SK-N-MC (cell line): ENCODE data around the gene ADCY2.

ENCODE experiments used
- EZH2 ChIP-seq: fragments of 200-600 bp; sonication (generic); IDR thresholded peaks from one replicate; pipeline ENCODE4 v1.6.1; 2017; ENCODE audit warnings: antibody characterized with exemption
- POLR2AphosphoS5 ChIP-seq: IDR thresholded peaks from 2 replicates; pipeline ENCODE4 v1.6.1; 2012; ENCODE audit warnings: mild to moderate bottlenecking, low read depth, low read length, borderline replicate concordance

DNA sequence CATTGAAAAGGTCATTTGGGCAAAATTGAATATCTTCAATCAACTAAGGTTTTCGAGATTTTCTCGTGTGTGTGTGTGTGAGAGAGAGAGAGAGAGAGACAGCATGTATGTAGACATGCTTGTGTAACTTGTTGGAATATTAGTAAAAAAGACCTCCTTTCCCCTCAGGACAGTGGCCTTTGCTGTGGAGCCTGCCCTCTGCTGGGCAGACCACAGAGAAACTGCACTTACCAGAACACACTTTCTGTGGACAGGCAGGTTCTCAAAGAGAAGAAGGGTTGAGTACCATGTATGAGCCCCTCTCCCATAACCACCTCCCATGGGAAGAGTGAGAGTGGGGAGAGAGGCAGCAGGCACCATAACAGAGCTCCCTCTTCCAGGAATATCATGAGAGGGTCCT lies 409.4 kb downstream of the ADCY2 start:
- TF ChIP-seq EZH2 (no peak), POLR2AphosphoS5 (no peak)
